Stomach (tissue), 9 donors: ENCODE results near the gene KCNAB2. TPM values are rescaled to one million over a fixed set of nuclear protein-coding genes. Genes with fewer than 3 reads are reported as not detected.
"Not testable (repeated sequence)": the region's sequence is repeated elsewhere in the genome, so short reads cannot be mapped to it uniquely, and the experiment has no call there.

Source experiments
- DNase-seq, 2 donors: peaks; one replicate each; pipeline versions ENCODE4 v3.0.0 to v3.0.0-alpha.2; 2013 to 2019
- H3K27ac ChIP-seq, 5 donors: fragments of 200-600 bp in 4 of 5; sonication (generic) in 4 of 5; one replicate each; pipeline ENCODE4 v1.5.1; 2013 to 2019; ENCODE audit warnings: mild to moderate bottlenecking in 1 of 5, moderate library complexity in 1 of 5
- H3K27me3 ChIP-seq, 3 donors: fragments of 200-600 bp; sonication (generic); one replicate each; pipeline ENCODE4 v1.5.1; 2017 to 2019; ENCODE audit warnings: mixed run types in 1 of 3
- H3K36me3 ChIP-seq, 4 donors: fragments of 200-600 bp; sonication (generic); 1 replicate in 3 of 4; 2 replicates in 1 of 4; pipeline ENCODE4 v1.5.1; 2016 to 2019
- H3K4me1 ChIP-seq, 4 donors: fragments of 200-600 bp; sonication (generic); one replicate each; pipeline ENCODE4 v1.5.1; 2016 to 2019
- H3K4me3 ChIP-seq, 4 donors: fragments of 200-600 bp; sonication (generic) in 3 of 4; one replicate each; pipeline ENCODE4 v1.5.1; 2016 to 2019; ENCODE audit warnings: mild to moderate bottlenecking in 1 of 4
- H3K9me3 ChIP-seq, 4 donors: fragments of 200-600 bp; sonication (generic); one replicate each; pipeline ENCODE4 v1.5.1; 2016 to 2019
- EP300 ChIP-seq: sonication (generic); formaldehyde crosslinking; IDR thresholded peaks from one replicate; pipeline ENCODE4 v1.6.1; 2017; ENCODE audit warnings: antibody characterized with exemption
- POLR2A ChIP-seq, 4 donors: fragments of 450-650 bp; IDR thresholded peaks; one replicate each; pipeline ENCODE4 v1.6.1; 2016; ENCODE audit warnings: antibody characterized with exemption in 4 of 4, control low read depth in 2 of 4, mild to moderate bottlenecking in 1 of 4, moderate library complexity in 1 of 4
- POLR2AphosphoS5 ChIP-seq, 3 donors: sonication (generic); formaldehyde crosslinking; IDR thresholded peaks; one replicate each; pipeline ENCODE4 v1.6.1; 2016; ENCODE audit warnings: antibody characterized with exemption in 3 of 3
- WGBS, 5 donors: extraction: QIAGEN DNeasy Blood & Tissue Kit in 3 of 5; methylation state at CpG; one replicate each; pipeline versions ENCODE4 v1.1.5 to v1.1.7; 2013 to 2018; 5-methylcytosine and 5-hydroxymethylcytosine counted together
- intact Hi-C: fragments of 100-400 bp; cut with DNase I; formaldehyde crosslinking; loops from one replicate; pipeline ENCODE4 v1.15.1; 2023; ENCODE audit warnings: low total_unique reads
- polyA plus RNA-seq, 3 donors: library from polyadenylated mRNA; stranded (reverse); fragments of 200-250 nt; gene quantifications; one replicate each; pipeline ENCODE4 v1.2.3, GENCODE V29; 2013
- total RNA-seq, 5 donors: library from RNA; depleted of rRNA; stranded (reverse); fragments of >200 nt; gene quantifications; one replicate each; pipeline versions ENCODE4 v1.1.0 to v1.2.3, GENCODE V29; 2014 to 2016
- TF ChIP-seq, protein P1 (sequence below), 7 experiments: fragments of 450-650 bp in 4 of 7; fragments of 200-600 bp in 3 of 7; sonication (generic) in 3 of 7; IDR thresholded peaks; one replicate each; pipeline ENCODE4 v1.5.1; 2016 to 2019; ENCODE audit warnings: antibody characterized with exemption in 7 of 7, control low read depth in 2 of 7, mild to moderate bottlenecking in 1 of 7
- donor health status: healthy with polysubstance abuse.
- donor health status: Bipolar disorder and iron deficiency.
- donor health status: healthy.

Gene KCNAB2
- total and polyA plus RNA-seq, 8 donors, result 0.29 to 39.1 (median 3.3) TPM

DNA sequence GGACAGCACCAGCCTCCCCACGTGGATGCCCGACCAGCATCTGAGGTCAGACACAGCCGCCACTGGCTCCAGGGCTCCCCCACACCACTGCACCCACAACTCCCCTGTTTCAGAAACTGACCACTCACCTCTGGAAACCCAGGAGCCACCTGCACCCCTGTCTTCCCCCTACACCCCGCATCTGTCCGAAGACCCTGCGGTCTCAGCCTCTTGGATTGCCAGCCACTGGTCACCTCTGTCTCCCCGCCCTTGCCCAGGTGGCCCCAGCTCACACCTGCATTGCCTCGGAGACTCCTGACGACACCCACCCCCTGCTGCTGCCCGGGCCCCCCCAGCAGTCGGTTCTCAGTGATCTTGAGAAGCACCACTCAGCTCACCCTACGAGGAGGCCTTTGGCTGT is 32.2 kb upstream of the KCNAB2 start:
- Histone ChIP-seq H3K4me1 (no peaks in the 10 kb centered on the region), H3K36me3 (peaks cover 0 to 5% (median 0%) of the 10 kb centered on the region in 4 donors), H3K4me3 (no peak overlapping the region), H3K27ac (no peak overlapping the region), H3K9me3 (no peaks in the 10 kb centered on the region), H3K27me3 (no peaks in the 10 kb centered on the region)
- intact Hi-C loops, result no loop called here
- DNase-seq, result no peak
- TF ChIP-seq POLR2A (IDR thresholded peaks at IDR 0.05) (no peak), EP300 (no peak), POLR2AphosphoS5 (IDR thresholded peaks at IDR 0.05) (no peak)
- TF ChIP-seq, protein P1, sequence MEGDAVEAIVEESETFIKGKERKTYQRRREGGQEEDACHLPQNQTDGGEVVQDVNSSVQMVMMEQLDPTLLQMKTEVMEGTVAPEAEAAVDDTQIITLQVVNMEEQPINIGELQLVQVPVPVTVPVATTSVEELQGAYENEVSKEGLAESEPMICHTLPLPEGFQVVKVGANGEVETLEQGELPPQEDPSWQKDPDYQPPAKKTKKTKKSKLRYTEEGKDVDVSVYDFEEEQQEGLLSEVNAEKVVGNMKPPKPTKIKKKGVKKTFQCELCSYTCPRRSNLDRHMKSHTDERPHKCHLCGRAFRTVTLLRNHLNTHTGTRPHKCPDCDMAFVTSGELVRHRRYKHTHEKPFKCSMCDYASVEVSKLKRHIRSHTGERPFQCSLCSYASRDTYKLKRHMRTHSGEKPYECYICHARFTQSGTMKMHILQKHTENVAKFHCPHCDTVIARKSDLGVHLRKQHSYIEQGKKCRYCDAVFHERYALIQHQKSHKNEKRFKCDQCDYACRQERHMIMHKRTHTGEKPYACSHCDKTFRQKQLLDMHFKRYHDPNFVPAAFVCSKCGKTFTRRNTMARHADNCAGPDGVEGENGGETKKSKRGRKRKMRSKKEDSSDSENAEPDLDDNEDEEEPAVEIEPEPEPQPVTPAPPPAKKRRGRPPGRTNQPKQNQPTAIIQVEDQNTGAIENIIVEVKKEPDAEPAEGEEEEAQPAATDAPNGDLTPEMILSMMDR (IDR thresholded peaks at IDR 0.05), result no peak
- WGBS, 5 donors, result 78 to 92% (median 82%) methylated on average over 10 to 12 of the region's 12 CpGs

DNA sequence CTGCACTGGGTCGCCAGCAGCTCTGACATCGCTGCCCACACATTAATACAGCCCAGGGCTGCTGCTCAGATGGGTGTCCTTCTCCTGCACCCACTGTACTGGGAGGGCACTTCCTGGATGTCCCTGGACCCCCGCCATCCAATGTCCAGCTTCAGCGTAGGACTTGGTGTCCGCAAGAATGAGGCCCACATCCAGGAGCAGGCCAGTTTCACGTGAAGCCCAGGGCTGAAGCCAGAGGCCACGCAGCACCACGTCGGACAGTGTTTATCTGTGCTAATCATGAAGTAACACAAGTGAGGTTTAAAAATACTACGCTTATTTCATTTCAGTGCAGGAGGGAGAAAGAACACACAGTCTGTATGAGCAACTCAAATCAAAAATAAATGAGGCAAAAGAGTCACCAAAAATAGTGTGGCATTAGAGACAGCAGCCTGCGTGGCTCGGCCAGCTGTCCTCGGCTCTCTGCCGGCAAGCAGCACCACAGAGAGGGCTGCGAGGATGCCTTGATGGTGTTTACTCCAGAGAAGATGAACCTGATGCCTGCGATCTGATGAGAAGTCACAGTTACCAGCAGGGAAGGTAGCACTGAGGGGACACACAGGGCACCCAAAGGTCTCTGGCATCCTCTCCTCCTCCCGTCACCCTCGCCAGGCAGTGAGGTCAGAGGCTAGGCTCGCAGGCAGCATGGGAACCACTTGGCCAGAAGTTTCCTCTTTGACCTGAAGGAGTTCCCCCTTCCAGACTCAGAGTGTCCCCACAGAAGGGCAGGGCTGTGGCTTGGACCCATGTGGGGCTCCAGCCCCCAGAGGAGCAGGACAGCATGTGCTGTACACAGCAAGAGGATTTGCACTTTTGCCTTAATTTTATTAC is 31.3 kb upstream of the KCNAB2 start:
- H3K36me3 ChIP-seq, result peaks cover 0 to 5% (median 0%) of the 10 kb centered on the region in 4 donors
- no peaks in the 10 kb centered on the region for H3K9me3 ChIP-seq
- no peak for TF ChIP-seq EP300
- TF ChIP-seq POLR2A (IDR thresholded peaks at IDR 0.05), result no peak
- TF ChIP-seq, protein P1 (IDR thresholded peaks at IDR 0.05), result no peak
- no peak for TF ChIP-seq POLR2AphosphoS5 (IDR thresholded peaks at IDR 0.05)
- intact Hi-C loops, result no loop called here
- H3K27me3 ChIP-seq, result no peaks in the 10 kb centered on the region
- WGBS, 5 donors, result 80 to 87% (median 84%) methylated on average over 18 to 19 of the region's 19 CpGs
- no peaks in the 10 kb centered on the region for H3K4me1 ChIP-seq
- no peak overlapping the region for H3K4me3 ChIP-seq
- no peak for DNase-seq
- H3K27ac ChIP-seq, result no peak overlapping the region

DNA sequence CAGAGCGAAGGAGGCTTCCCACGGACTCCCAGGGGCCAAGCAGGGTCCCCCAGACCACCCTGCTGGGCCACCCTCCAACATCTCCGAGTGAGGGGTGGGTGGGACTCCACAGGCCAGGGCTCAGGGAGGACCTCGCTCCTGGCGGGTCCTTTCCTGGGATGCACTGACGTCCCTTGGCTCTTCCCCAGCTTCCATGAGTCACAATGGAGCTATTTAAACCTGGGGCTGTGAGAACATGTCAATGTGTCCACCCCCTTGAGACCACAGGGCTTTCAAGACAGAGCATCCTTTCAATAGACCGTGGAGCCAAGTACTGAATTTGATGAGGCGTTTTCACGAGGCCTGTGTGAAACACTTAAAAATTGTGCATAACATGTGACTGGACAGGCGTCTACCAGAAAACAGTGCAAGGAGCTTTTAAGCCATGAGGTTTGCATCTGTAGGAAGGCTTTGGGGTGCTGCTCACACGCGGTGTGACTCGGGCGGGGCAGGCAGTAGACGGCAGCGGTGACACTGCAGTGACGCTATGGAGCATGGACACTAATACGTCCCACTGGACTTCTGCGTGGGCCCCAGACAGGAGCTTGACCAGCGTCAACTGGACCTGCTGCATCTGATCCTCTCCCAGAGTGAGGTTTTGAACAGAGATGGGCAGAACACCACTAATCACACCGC is 29.4 kb upstream of the KCNAB2 start:
- H3K9me3 ChIP-seq, result no peaks in the 10 kb centered on the region
- H3K36me3 ChIP-seq, result peaks cover 0 to 5% (median 0%) of the 10 kb centered on the region in 4 donors
- no peak for DNase-seq
- intact Hi-C loops, result no loop called here
- WGBS, 5 donors, result 81 to 88% (median 87%) methylated on average over 17 to 21 of the region's 21 CpGs
- TF ChIP-seq EP300 (no peak), POLR2A (IDR thresholded peaks at IDR 0.05) (no peak), POLR2AphosphoS5 (IDR thresholded peaks at IDR 0.05) (no peak)
- TF ChIP-seq, protein P1 (IDR thresholded peaks at IDR 0.05), result no peak
- H3K27ac ChIP-seq, result no peak overlapping the region
- H3K4me3 ChIP-seq, result no peak overlapping the region
- no peaks in the 10 kb centered on the region for H3K4me1 ChIP-seq
- no peaks in the 10 kb centered on the region for H3K27me3 ChIP-seq

DNA sequence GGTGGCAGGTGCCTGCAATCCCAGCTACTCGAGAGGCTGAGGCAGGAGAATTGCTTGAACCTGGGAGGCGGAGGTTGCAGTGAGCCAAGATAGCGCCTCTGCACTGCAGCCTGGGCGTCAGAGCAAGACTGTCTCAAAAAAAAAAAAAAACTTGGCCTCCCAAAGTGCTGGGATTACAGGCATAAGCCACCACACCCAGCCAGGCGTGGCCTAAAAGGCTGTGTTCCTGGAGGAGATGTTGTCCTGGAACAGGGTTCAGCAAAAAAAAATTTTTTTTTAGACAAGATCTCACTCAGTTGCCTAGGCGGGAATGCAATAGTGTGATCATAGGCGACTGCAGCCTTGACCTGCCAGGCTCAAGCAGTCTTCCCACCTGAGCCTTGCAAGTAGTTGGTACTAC is 28.0 kb upstream of the KCNAB2 start:
- H3K4me3 ChIP-seq, H3K4me1 ChIP-seq, H3K27ac ChIP-seq, H3K9me3 ChIP-seq, DNase-seq, intact Hi-C loops, H3K36me3 ChIP-seq, H3K27me3 ChIP-seq: not testable (repeated sequence)
- 72 to 83% (median 75%) methylated on average over 7 of the region's 7 CpGs for WGBS, 5 donors
